Keratinocyte (primary cell): Measurements from ENCODE around the gene CHCHD6. TPM values are rescaled to one million over a fixed set of nuclear protein-coding genes. Genes with fewer than 3 reads are reported as not detected.

Experiments
- DNase-seq: peaks from one replicate; pipeline ENCODE4 v3.0.0-alpha.2; 2011; ENCODE audit warnings: low read depth, missing footprints, low spot score
- FAIRE-seq: peaks from 2 replicates; lab custom pipeline; 2011; peaks lifted over from hg19 to GRCh38; lab: Jason Lieb, UNC
- H2AFZ ChIP-seq: 2 replicates; pipeline ENCODE4 v1.6.0; 2012; ENCODE audit warnings: low read length, control low read depth, inconsistent platforms; ENCODE audit not compliant: control insufficient read depth
- H3K27ac ChIP-seq: 2 replicates; pipeline ENCODE4 v1.5.1; 2011; ENCODE audit warnings: low read length; ENCODE audit not compliant: control insufficient read depth, insufficient read depth
- H3K27me3 ChIP-seq: 3 replicates; pipeline ENCODE4 v1.6.0; 2011; ENCODE audit warnings: low read length; ENCODE audit not compliant: control insufficient read depth, insufficient read depth; ENCODE audit errors: extremely low read depth
- H3K36me3 ChIP-seq, 2 experiments: 2 replicates in 1 of 2; 3 replicates in 1 of 2; pipeline ENCODE4 v1.5.1; 2011; ENCODE audit warnings: low read length in 2 of 2, mild to moderate bottlenecking in 1 of 2; ENCODE audit not compliant: control insufficient read depth in 2 of 2, insufficient read depth in 2 of 2; ENCODE audit errors: extremely low read depth in 1 of 2
- H3K4me1 ChIP-seq: 3 replicates; pipeline ENCODE4 v1.5.1; 2011; ENCODE audit warnings: low read length; ENCODE audit not compliant: control insufficient read depth, insufficient read depth; ENCODE audit errors: extremely low read depth
- H3K4me2 ChIP-seq: 3 replicates; pipeline ENCODE4 v1.6.0; 2011; ENCODE audit warnings: low read depth, low read length; ENCODE audit not compliant: control insufficient read depth, insufficient read depth; ENCODE audit errors: extremely low read depth
- H3K4me3 ChIP-seq, 3 experiments: fragments of 200-600 bp in 1 of 3; sonication (generic) in 1 of 3; 2 replicates in 2 of 3; 3 replicates in 1 of 3; pipeline ENCODE4 v1.5.1; 2011 to 2016; ENCODE audit warnings: low read length in 3 of 3, mild to moderate bottlenecking in 3 of 3, control low read depth in 2 of 3, inconsistent platforms in 1 of 3, low read depth in 1 of 3, mixed read lengths in 1 of 3, mixed run types in 1 of 3, moderate library complexity in 1 of 3; ENCODE audit not compliant: control insufficient read depth in 2 of 3, insufficient read depth in 2 of 3; ENCODE audit errors: extremely low read depth in 1 of 3
- H3K79me2 ChIP-seq: 2 replicates; pipeline ENCODE4 v1.6.0; 2012; ENCODE audit warnings: low read length; ENCODE audit not compliant: control insufficient read depth, insufficient read depth
- H3K9ac ChIP-seq: 3 replicates; pipeline ENCODE4 v1.6.0; 2011; ENCODE audit warnings: low read length; ENCODE audit not compliant: control insufficient read depth, insufficient read depth; ENCODE audit errors: extremely low read depth
- H3K9me1 ChIP-seq: 3 replicates; pipeline ENCODE4 v1.6.0; 2011; ENCODE audit warnings: low read length; ENCODE audit not compliant: control insufficient read depth, insufficient read depth; ENCODE audit errors: extremely low read depth
- H3K9me3 ChIP-seq: 2 replicates; pipeline ENCODE4 v1.5.1; 2012; ENCODE audit warnings: low read depth, low read length; ENCODE audit not compliant: control insufficient read depth
- H4K20me1 ChIP-seq: 3 replicates; pipeline ENCODE4 v1.6.0; 2011; ENCODE audit warnings: low read length; ENCODE audit not compliant: control insufficient read depth, insufficient read depth; ENCODE audit errors: extremely low read depth
- CTCF ChIP-seq, 3 experiments: IDR thresholded peaks in 1 of 3; conservative IDR thresholded peaks in 1 of 3; optimal IDR thresholded peaks in 1 of 3; 2 replicates in 2 of 3; 3 replicates in 1 of 3; pipeline versions ENCODE3 to v1.5.1; 2011; ENCODE audit warnings: low read length in 3 of 3, mild to moderate bottlenecking in 3 of 3, moderate library complexity in 2 of 3, control low read depth in 1 of 3, inconsistent platforms in 1 of 3; ENCODE audit not compliant: insufficient read depth in 2 of 3; ENCODE audit errors: extremely low read depth in 1 of 3
- EZH2 ChIP-seq: IDR thresholded peaks from one replicate; pipeline ENCODE4 v1.6.1; 2012; ENCODE audit warnings: inconsistent platforms, mild to moderate bottlenecking, low read length, moderate library complexity
- dilution Hi-C: fragments of 300-500 bp; cut with MboI; formaldehyde crosslinking; loops from one replicate; pipeline ENCODE4 v1.7.0; 2020; ENCODE audit warnings: low sequenced_read_pairs; ENCODE audit not compliant: extremely low pct_ligation_motif_present
- polyA plus RNA-seq, 5 experiments: library from polyadenylated mRNA; depleted of rRNA in 3 of 5; stranded (reverse) in 3 of 5; stranded (forward) in 1 of 5; unstranded in 1 of 5; fragments of >200 nt; gene quantifications; 1 replicate in 1 of 5; 2 replicates in 3 of 5; 3 replicates in 1 of 5; pipeline versions ENCODE4 v1.2.1 to v1.2.3, GENCODE V29; 2011 to 2012; ENCODE audit warnings: missing spikeins in 2 of 5, low read depth in 1 of 5, low replicate concordance in 1 of 5

The CHCHD6 gene
- polyA plus RNA-seq, 1 donor (not counting 4 experiments of a cell fraction or from before 2014, with no cell fraction given), result 21.7 TPM

GRCh38 chr3:126927846-126928245, 223.8 kb downstream of the CHCHD6 start:
- Histone ChIP-seq H3K27me3 (no peaks in the 10 kb centered on the region), H3K9me1 (no peaks in the 10 kb centered on the region), H3K27ac (no peak overlapping the region), H3K9ac (no peak overlapping the region), H3K4me1 (peaks cover 40% of the 10 kb centered on the region), H4K20me1 (peaks cover 2% of the 10 kb centered on the region), H3K79me2 (no peaks in the 10 kb centered on the region), H3K4me2 (no peak overlapping the region), H3K36me3 (no peaks in the 10 kb centered on the region), H3K4me3 (no peak overlapping the region), H2AFZ (no peak overlapping the region), H3K9me3 (no peaks in the 10 kb centered on the region)
- TF ChIP-seq CTCF (optimal IDR thresholded peaks at IDR 0.05 in 1 of 3, IDR thresholded peaks at IDR 0.05 in 1 of 3, conservative IDR thresholded peaks at IDR 0.05 in 1 of 3; ENCODE audit: extremely low read depth in 1 of 3, insufficient read depth in 2 of 3, low read length in 3 of 3) (no peak), EZH2 (no peak)
- no peak for DNase-seq
- dilution Hi-C loops, result no loop called here
- FAIRE-seq, result no peak

GRCh38 chr3:126928921-126929474, 225.0 kb downstream of the CHCHD6 start:
- Histone ChIP-seq H3K4me1 (peaks cover 40% of the 10 kb centered on the region), H3K27ac (no peak overlapping the region), H3K36me3 (no peaks in the 10 kb centered on the region), H2AFZ (no peak overlapping the region), H4K20me1 (peaks cover 2% of the 10 kb centered on the region), H3K9me1 (no peaks in the 10 kb centered on the region), H3K4me2 (no peak overlapping the region), H3K9ac (no peak overlapping the region), H3K9me3 (no peaks in the 10 kb centered on the region), H3K4me3 (no peak overlapping the region), H3K27me3 (no peaks in the 10 kb centered on the region), H3K79me2 (no peaks in the 10 kb centered on the region)
- dilution Hi-C loops, result no loop called here
- DNase-seq (no peak), FAIRE-seq (no peak)
- no peak for TF ChIP-seq CTCF (optimal IDR thresholded peaks at IDR 0.05 in 1 of 3, IDR thresholded peaks at IDR 0.05 in 1 of 3, conservative IDR thresholded peaks at IDR 0.05 in 1 of 3; ENCODE audit: extremely low read depth in 1 of 3, insufficient read depth in 2 of 3, low read length in 3 of 3)
- no peak for TF ChIP-seq EZH2
